ENCODE measurements around the gene CEP128.

CEP128 gene

GRCh38 chr14:80658155-80658554, 283.4 kb downstream of the CEP128 start:
- TF ChIP-seq CTCF (IDR thresholded peaks at IDR 0.05; ENCODE audit: low read depth, low read length, missing control alignments), result no peak
- no peak overlapping the region for H3K4me3 ChIP-seq (ENCODE audit: low read depth, low read length)
- DNase-seq (ENCODE audit: low read depth), result no peak

- H3K4me3 ChIP-seq (ENCODE audit: low read depth, low read length), result no peak overlapping the region
- TF ChIP-seq CTCF (IDR thresholded peaks at IDR 0.05; ENCODE audit: low read depth, low read length, missing control alignments), result no peak
- DNase-seq (ENCODE audit: low read depth), result no peak
Measured at GRCh38 chr14:80653956-80654355, 287.6 kb downstream of the CEP128 start.

- H3K4me3 ChIP-seq (ENCODE audit: low read depth, low read length), result no peak overlapping the region
- no peak for TF ChIP-seq CTCF (IDR thresholded peaks at IDR 0.05; ENCODE audit: low read depth, low read length, missing control alignments)
- DNase-seq (ENCODE audit: low read depth), result no peak
Measured at GRCh38 chr14:80645667-80646413, 295.7 kb downstream of the CEP128 start.

GRCh38 chr14:80644826-80645225, 296.7 kb downstream of the CEP128 start:
- DNase-seq (ENCODE audit: low read depth), result no peak
- H3K4me3 ChIP-seq (ENCODE audit: low read depth, low read length), result no peak overlapping the region
- no peak for TF ChIP-seq CTCF (IDR thresholded peaks at IDR 0.05; ENCODE audit: low read depth, low read length, missing control alignments)

GRCh38 chr14:80638620-80639515, 302.7 kb downstream of the CEP128 start:
- DNase-seq (ENCODE audit: low read depth), result no peak
- no peak for TF ChIP-seq CTCF (IDR thresholded peaks at IDR 0.05; ENCODE audit: low read depth, low read length, missing control alignments)
- no peak overlapping the region for H3K4me3 ChIP-seq (ENCODE audit: low read depth, low read length)

- H3K4me3 ChIP-seq (ENCODE audit: low read depth, low read length), result no peak overlapping the region
- no peak for DNase-seq (ENCODE audit: low read depth)
- no peak for TF ChIP-seq CTCF (IDR thresholded peaks at IDR 0.05; ENCODE audit: low read depth, low read length, missing control alignments)
Measured at GRCh38 chr14:80637756-80638619, 303.6 kb downstream of the CEP128 start.
